Inflammatory macrophage treated with lipopolysaccharide for 4 hours (primary cell): ENCODE data around the gene GPC2.
"Not testable (repeated sequence)": the region's sequence is repeated elsewhere in the genome, so short reads cannot be mapped to it uniquely, and the experiment has no call there.

Source experiments
- DNase-seq: peaks from one replicate; pipeline ENCODE4 v3.0.0-alpha.2; 2020

Gene GPC2

DNA sequence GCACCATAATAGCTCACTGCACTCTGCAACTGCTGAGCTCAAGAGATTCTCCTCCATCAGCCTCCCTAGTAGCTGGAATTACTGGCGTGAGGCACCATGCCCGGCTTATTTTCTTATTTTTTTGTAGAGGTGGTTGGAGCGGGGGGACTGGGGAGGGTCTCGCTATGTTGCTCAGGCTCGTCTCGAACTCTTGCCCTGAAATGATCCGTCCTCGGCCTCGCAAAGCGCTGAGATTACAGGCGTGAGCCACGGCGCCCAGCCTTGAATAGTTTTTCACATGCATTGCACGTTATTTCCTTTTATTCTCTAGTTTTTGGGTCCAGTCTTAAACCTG lies 29.0 kb downstream of the GPC2 start:
- no peak for DNase-seq

DNA sequence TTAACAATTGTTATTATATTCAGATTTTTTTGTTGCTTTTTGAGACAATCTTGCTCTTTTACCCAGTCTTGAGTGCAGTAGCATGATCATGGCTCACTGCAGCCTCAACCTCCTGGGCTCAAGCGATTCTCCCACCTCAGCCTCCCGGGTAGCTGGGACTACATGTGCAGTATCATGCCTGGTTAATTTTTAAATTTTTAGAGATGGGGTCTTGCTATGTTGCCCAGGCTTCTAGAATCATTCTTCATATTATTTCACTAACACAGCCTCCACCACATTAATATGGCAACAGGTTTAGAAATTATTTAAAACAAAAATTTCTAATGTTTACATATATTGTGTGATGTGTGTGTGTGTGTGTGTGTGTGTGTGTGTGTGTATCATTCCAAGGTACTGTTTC lies 29.9 kb downstream of the GPC2 start:
- no peak for DNase-seq

DNA sequence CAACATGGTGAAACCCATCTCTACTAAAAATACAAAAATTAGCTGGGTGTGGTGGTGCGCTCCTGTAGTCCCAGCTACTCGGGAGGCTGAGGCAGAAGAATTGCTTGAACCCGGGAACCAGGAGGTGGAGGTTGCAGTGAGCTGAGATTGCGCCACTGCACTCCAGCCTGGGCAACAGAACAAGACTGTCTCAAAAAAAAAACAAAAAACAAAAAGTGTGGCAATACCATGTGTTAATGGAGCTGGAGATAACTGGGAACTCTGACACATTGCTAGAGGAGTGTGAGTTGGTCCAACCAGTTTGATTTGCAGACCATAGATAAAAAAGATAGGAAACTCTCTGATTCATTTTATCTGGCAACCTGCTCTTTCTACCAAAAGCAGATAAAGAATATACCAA lies 30.8 kb downstream of the GPC2 start:
- peak; percentile 31 for DNase-seq

DNA sequence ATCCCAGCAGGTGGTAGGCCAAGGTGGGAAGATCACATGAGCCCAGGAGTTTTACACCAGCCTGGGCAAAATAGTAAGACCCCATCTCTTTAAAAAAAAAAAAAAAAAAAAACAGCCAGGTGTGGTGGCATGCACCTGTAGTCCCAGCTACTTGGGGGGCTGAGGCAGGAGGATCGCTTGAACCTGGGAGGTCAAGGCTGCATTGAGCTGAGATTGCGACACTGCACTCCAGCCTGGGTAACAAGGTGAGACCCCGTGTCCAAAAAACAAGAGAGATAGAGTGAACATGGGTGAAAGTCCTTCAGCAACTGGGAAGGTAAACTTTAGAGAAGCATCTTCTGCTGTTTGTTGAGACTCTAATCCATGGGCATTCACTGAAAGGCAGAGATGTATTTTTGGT lies 34.7 kb downstream of the GPC2 start:
- no peak for DNase-seq

DNA sequence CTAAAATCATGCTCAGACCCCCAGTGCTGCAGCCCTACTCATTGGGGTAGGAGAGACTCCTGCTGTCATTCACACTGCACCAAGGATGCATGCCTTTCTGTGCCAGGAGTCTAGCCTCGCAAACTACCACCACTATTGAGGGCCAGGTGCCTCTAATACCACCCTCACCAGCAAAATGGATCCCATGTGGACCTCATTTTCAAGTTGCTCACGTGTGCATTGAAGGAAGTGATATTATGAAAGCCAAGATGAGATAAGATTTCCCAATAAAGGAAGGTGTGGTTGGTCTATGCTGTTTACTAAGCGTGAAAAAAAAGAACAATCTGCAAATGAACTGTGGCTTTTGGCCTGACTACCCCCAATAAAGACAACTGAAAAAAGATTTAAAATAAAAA lies 35.6 kb downstream of the GPC2 start:
- DNase-seq = peak; percentile 54

DNA sequence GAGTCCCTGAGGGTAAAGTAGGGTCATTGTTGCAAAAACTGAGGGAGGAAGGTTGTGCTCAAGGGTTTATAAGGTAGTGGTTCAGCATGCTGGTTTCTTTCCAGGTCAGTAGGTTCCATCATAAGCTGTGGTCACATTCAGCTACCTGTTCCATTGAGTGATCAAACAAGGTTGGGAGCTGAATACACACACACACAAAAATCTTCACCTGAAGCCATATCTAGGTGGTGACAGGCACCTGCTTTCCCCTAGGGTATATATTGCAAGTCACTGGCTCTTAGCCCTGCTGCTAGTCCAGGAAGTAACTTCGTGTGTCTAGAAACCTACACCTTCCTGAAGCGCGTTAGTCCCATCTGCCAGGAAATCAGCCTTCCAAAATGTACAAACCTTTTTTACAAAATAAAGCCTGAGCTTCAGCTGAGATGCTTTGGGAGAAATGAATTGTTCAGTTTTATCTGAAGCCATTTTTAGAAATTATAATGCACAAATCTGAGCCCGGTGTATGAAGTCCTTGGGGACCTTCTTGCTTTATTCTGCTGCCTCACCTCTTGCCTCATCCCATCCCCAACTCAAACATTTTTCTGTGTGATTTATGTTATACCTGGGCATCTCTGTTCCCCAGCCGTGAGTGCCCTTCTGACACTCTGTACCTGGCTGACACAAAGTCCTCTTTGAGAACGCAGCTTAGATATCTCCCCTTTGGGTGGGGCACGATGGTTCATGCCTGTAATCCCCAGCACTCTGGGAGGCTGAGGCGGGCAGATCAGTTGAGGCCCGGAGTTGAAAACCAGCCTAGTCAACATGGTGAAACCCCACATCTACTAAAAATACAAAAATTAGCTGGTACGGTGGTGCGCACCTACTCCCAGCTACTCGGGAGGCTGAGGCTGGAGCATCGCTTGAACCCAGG lies 39.1 kb downstream of the GPC2 start:
- DNase-seq = no peak

DNA sequence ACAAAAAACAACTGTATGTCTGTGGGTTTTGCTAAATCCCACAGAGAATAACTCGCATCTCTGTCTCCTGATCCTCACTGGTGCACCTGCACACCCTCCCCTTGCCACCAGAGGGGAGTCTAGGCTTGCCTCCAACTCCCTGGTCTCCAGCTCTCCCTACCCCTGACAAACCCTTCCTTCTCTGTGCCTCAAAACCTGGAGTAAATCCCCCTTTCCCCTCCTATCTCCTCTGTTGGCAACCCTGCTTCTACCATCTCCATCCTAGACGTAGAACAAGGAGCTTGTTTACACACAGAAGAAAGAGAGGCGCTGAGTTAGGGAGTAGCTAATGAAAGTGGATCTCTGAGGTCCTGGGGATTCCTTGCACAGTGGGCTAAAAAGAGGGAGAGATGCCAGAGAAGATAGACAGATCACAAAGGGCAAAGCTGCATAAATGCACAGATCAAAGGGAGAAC lies 44.5 kb downstream of the GPC2 start:
- DNase-seq = peak; percentile 64

DNA sequence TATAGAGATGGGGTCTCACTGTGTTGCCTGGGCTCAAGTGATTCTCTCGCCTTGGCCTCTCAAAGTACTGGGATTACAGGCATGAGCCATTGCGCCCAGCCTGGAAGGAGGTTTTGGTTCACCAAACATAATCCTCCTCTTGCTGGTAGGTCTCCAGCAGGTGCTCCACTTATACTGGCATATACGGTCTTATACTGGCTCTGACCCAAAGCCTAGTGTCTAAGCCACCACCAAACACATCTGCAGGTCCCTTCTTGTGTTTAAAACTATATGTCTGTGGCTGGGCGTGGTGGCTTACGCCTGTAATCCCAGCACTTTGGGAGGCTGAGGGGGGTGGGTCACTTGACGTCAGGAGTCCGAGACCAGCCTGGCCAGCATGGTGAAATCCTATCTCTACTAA lies 45.1 kb downstream of the GPC2 start:
- no peak for DNase-seq

DNA sequence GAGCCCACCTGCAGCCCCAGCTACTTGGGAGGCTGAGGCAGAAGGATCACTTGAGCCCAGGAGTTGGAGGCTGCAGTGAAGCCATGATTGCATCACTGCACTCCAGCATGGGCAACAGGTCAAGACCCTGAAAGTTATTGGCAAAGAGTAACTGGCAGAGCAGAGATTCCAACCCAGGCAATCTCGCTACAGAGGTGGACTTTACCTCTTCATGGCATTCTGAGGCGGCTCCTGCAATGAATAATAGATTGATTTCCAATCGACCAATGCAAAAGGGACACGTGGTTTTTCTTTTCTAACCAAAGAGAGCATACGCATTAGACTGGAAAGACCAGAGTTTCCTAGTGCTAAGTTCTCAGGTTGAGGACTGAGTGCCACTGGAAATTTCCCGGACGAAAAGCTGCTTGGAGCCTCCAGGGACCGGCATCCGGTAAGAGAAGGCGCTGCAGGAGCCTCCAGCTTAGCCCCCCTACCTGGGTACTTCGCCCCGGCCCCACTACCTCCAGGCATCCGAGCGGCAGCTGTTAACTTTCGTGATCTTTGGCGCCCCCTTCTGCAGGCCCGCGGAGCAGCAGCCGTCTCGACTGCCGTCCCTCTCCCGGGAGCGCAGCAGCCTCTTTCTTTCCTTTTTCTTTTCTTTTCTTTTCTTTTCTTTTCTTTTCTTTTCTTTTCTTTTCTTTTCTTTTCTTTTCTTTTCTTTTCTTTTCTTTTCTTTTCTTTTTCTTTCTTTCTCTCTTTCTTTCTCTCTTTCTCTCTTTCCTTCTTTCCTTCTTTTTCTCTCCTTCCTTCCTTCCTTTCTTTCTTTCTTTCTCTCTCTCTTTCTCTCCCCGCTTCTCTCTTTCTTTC lies 46.4 kb downstream of the GPC2 start:
- peak; percentile 64 for DNase-seq

DNA sequence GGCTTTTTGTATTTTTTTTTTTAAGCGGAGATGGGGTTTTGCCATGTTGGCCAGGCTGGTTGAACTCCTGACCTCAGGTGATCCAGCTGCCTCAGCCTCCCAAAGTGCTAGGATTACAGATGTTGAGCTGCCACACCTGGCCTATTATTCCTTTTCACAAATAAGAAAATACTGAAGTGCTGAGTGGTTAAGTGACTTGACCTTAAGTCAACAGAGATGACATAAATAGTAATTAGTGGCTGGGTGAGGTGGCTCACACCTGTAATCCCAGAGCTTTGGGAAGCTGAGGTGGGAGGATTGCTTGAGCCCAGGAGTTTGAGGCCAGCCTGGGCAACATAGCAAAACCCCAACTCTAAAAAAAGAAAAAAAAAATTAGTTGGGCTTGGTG lies 47.0 kb downstream of the GPC2 start:
- DNase-seq = not testable (repeated sequence)

DNA sequence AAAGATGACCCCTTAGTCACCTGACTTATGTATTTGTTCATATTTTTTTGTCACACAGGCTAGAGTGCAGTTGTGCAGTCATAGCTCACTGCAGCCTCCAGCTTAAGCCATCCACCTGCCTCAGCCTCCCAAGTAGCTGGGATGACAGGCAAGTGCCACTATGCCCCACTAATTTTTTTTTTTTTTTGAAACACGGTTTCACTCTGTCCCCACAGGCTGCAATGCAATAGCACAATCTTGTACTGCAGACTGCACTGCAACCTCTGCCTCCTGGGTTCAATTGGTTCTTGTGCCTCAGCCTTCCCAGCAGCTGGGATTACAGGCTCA lies 48.6 kb downstream of the GPC2 start:
- no peak for DNase-seq

DNA sequence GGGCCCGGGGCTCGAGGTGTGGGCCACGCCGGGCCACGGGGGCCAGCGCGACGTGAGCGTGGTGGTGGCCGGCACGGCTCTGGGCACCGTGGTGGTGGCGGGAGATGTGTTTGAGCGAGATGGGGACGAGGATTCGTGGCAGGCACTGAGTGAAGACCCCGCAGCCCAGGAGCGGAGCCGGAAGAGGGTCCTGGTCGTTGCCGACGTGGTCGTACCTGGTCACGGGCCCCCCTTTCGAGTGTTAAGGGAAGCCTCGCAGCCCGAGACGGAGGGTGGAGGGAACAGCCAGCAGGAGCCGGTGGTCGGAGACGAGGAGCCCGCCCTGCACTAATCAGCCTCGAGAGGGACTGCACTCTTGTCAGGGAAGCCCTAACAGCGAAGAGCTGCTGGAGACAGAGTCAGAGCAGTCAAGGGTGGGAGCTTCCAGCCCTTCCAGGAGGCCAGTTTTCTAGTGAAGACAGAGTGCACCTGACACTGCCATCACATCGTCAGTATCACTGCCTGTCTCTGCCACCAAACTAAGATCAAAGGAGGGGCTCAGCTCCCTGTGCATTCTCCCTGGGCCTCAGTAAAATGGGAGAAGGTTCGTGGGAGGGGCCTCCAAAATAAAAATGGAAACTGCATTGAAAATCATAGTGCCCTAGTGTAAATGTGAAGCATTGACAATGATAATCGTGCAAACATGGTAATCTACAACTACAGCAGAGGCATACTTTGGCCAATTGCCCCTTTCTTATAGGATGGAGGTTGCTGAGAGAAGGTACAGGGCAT lies 49.1 kb downstream of the GPC2 start:
- no peak for DNase-seq

DNA sequence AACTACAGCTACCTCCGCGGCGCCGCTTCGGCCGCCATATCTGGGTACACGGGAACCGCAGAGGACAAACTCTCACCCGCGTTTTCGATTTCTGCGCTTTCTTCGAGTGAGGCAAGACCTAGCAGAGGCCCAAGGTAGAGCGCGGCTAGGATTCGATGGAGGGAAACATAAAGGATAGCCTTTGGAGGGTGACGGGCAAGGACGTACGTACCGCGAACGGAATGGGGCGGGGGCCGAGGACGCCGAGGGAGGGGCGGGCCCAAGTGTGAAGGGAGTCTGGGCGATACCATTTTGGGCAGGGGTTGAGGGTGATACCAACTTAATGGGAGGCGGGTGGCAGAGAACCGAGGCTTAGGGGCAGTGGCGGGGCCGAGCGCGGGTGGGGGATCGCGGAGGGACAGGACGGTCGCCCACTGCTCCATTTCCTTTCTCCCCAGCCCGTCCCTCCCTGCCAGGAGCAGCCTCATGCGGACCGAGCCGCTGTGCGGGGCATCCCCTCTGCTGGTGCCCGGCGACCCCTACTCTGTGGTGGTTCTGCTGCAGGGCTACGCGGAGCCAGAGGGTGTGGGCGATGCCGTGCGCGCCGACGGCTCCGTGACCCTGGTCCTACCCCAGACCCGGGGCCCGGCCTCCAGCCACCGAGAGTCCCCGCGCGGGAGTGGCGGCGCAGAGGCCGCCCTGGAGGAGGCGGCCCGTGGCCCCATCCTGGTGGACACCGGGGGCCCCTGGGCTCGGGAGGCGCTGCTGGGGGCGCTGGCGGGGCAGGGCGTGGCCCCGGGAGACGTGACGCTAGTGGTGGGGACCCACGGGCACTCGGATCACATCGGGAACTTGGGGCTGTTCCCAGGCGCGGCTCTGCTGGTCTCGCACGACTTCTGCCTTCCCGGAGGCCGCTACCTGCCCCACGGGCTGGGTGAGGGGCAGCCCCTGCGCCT lies 50.0 kb downstream of the GPC2 start, which contains the start of gene MBLAC1:
MBLAC1 (plus strand) TSS at position 37 of the 935 bp plus-strand sequence; CDS start at position 466, 429 bp downstream.
- peak; percentile 82 for DNase-seq

DNA sequence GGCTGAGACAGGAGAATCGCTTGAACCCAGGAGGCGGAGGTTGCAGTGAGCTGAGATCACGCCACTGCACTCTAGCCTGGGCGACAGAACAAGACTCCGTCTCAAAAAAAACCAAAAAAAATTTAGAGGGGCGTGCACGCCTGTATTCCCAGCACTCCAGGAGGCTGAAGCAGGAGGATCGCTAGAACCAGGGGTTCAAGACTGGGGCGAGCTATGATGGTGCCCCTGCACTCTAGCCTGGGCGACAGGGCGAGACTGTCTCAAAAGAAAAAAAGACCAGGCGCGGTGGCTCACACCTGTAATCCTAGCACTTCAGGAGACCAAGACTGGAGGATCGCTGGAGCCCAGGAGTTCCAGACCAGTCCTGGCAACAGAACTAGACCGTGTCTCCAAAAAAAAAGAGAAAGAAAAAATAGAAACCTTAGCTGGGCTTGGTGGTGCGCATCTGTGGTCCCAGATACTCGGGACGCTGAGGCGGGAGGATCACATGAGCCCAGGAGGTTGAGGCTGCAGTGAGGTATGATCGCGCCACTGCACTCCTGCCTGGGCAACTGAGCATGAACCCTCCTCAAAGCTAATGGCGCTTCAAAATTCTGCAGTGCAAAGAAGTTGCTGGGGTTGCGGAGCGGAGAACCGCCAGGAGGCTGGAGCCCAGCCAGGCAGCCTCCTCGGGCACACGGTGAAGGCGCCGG lies 50.8 kb downstream of the GPC2 start:
- no peak for DNase-seq

DNA sequence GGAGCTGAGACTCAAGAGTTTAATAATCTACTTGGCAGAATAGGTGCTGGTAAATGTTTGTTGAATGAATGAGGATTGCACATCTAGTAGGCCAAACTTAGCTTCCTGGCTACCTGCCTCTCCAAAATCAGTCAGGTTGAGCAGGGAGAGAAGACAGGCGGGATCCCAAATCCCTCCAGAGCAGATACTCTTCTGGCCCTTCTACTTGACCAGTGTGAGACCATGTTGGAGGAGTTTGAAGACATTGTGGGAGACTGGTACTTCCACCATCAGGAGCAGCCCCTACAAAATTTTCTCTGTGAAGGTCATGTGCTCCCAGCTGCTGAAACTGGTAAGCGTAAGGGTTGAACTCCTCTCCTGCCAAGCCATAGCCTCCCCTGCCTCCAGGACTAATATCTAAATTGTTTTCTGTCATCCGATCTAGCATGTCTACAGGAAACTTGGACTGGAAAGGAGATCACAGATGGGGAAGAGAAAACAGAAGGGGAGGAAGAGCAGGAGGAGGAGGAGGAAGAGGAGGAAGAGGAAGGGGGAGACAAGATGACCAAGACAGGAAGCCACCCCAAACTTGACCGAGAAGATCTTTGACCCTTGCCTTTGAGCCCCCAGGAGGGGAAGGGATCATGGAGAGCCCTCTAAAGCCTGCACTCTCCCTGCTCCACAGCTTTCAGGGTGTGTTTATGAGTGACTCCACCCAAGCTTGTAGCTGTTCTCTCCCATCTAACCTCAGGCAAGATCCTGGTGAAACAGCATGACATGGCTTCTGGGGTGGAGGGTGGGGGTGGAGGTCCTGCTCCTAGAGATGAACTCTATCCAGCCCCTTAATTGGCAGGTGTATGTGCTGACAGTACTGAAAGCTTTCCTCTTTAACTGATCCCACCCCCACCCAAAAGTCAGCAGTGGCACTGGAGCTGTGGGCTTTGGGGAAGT lies 52.6 kb downstream of the GPC2 start:
- no peak for DNase-seq

DNA sequence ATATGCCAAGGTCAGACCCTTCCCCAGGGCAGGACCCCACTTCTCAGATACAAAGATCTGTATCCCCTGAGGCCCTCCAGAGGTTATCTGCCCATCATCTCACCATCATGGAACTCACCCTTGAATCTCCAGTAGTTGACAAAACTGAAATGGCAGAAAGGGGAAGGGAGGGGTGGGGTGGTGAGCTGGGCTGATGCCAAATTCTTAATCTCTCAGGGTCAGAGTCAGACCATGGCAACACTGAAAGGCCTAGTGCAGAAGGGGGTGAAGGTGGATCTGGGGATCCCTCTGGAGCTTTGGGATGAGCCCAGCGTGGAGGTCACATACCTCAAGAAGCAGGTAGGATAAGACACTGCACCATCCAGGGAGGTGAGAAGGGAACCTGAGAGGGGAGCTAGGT lies 54.6 kb downstream of the GPC2 start:
- DNase-seq = no peak

DNA sequence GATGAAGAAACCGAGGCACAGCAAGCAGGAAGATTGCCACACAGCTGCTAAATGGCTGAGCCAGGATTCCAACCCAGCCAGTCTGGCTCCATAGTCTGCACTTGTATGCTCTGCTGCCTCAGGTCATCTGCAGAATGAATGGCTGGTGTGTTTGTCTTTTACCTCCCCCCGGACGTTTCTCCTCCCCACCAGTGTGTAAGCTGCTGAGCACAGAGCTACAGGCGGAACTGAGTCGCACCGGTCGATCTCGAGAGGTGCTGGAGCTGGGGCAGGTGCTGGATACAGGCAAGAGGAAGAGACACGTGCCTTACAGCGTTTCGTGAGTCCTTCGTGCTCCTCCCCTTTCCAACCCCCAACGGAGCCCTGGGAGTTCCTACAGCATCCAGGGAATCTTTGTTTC lies 55.1 kb downstream of the GPC2 start:
- DNase-seq = no peak

DNA sequence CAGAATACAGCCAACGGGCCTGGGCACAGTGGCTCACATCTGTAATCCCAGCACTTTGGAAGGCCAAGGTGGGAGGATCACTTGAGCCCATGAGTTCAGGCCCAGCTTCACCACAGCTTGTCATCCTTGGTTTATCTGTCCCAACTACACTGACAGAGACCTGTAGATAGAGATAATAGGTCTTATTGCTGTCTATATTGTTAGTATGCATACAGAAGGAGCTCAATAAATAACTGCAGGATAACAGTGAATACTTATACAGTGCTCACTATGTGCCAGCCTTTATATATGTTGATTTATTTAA lies 56.5 kb downstream of the GPC2 start:
- no peak for DNase-seq

DNA sequence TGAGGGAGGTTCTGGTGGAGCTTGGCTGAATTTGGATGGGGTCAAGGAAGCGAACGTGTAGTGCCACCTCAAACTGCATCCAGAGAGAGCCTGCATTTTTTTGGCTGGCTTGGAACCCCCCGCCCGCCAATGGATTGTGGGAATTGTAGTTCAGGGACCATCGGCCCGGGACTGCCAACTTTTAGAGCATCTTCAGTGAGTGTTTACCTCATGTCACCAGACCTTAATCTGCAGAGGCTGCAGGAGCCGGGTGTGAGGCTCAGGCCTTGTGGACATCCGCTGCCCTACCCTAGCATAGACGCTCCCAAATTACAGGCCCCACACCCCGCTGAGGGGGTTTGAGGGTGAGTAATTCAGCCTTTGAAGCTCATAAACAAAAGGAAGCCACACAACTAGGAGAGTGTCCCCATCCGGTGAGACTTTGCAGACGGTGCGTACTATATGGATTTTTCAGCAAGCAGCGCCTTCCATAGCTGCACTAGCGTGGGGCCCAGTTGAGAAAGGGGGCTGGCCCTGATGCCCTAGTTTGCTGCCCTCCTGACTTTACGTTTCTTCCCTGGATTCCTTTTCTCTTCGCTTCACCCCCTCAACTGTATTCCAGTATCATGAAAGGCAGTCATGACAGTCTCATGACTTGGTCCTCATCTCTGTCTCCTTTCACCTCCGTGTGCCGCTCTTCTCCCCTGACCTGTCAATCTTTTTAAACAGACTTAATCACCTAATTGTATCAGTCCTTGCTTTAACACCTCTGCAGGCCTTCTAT lies 57.0 kb downstream of the GPC2 start:
- DNase-seq = no peak
